MCF 10A (cell line): ENCODE data around the gene OR5B3. TPM values are rescaled to one million over a fixed set of nuclear protein-coding genes. Genes with fewer than 3 reads are reported as not detected.
A peak's percentile ranks its signal among the peaks of the same experiment; 100 is the strongest.

Experiments used
- BruUV-seq: library from RNA; stranded (reverse); fragments of 400-500 nt; replicated peaks from 2 replicates; lab custom pipeline; 2021; lab: Mats Ljungman, UMichigan
- CTCF ChIA-PET: fragments of 300-600 bp; sonication (Branson Sonifier 250); formaldehyde crosslinking; extraction: SDS; loops from one replicate; lab custom pipeline; 2021; ENCODE audit warnings: antibody characterized with exemption, inconsistent platforms; lab: Yijun Ruan, JAX
- POLR2A ChIA-PET: fragments of 300-600, 350-650 bp; sonication (Branson Sonifier 250); formaldehyde crosslinking; extraction: SDS; loops from one replicate; lab custom pipeline; 2020; ENCODE audit warnings: antibody characterized with exemption, inconsistent platforms; lab: Yijun Ruan, JAX
- DNase-seq: peaks from one replicate; pipeline ENCODE4 v3.0.0-alpha.2; 2018; ENCODE audit not compliant: unreplicated experiment
- H3K27ac Mint-ChIP-seq: one replicate; pipeline ENCODE4 v1.8.0; 2022; ENCODE audit warnings: mild to moderate bottlenecking, low read depth, mixed read lengths; ENCODE audit not compliant: unreplicated experiment
- H3K27me3 Mint-ChIP-seq: one replicate; pipeline ENCODE4 v1.8.0; 2022; ENCODE audit warnings: mixed read lengths; ENCODE audit not compliant: insufficient read depth, unreplicated experiment
- H3K36me3 Mint-ChIP-seq: one replicate; pipeline ENCODE4 v1.8.0; 2022; ENCODE audit warnings: mild to moderate bottlenecking, moderate library complexity, mixed read lengths; ENCODE audit not compliant: insufficient read depth, unreplicated experiment
- H3K4me1 Mint-ChIP-seq: one replicate; pipeline ENCODE4 v1.8.0; 2022; ENCODE audit warnings: mixed read lengths; ENCODE audit not compliant: insufficient read depth, unreplicated experiment
- H3K4me3 Mint-ChIP-seq: one replicate; pipeline ENCODE4 v1.8.0; 2022; ENCODE audit warnings: mild to moderate bottlenecking, moderate library complexity, mixed read lengths; ENCODE audit not compliant: unreplicated experiment
- H3K9me3 Mint-ChIP-seq: one replicate; pipeline ENCODE4 v1.8.0; 2022; ENCODE audit warnings: mixed read lengths; ENCODE audit not compliant: unreplicated experiment
- intact Hi-C: fragments of 100-400 bp; cut with micrococcal nuclease; formaldehyde crosslinking; loops from 2 replicates; pipeline ENCODE4 v1.14.1; 2022
- total RNA-seq: library from RNA; stranded (reverse); gene quantifications from 2 replicates; pipeline ENCODE4 v1.2.3, GENCODE V29; 2022
- TF ChIP-seq, protein P1 (sequence below): fragments of 200-600 bp; IDR thresholded peaks from one replicate; pipeline ENCODE4 v1.8.0; 2022; ENCODE audit warnings: antibody characterized with exemption, mild to moderate bottlenecking; ENCODE audit not compliant: unreplicated experiment

The OR5B3 gene
- total RNA-seq, 1 experiment from 2014 or later = not detected

DNA sequence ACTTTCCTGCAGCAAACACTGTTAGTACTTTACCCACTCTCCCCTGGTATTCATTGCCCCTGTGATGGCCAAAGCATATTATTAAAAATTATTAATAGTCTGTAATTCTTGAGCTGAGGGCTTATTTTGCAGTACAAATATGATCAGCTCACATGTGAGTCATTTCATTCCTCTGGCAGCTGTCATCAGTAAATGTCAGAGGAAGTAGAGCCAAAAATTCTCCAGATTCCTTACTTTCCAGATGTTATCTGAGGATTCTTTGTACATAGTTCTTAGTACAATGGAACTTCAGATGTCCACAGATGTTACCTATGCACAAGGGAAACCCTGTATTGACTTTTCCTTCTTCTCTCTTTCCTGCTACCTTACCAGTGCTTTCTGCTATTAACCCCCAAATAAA lies 12.5 kb downstream of the OR5B3 start:
- peak; percentile 49 for DNase-seq
- H3K9me3 Mint-ChIP-seq = peaks cover 4% of the 10 kb centered on the region
- intact Hi-C loops = no loop called here
- TF ChIP-seq, protein P1, sequence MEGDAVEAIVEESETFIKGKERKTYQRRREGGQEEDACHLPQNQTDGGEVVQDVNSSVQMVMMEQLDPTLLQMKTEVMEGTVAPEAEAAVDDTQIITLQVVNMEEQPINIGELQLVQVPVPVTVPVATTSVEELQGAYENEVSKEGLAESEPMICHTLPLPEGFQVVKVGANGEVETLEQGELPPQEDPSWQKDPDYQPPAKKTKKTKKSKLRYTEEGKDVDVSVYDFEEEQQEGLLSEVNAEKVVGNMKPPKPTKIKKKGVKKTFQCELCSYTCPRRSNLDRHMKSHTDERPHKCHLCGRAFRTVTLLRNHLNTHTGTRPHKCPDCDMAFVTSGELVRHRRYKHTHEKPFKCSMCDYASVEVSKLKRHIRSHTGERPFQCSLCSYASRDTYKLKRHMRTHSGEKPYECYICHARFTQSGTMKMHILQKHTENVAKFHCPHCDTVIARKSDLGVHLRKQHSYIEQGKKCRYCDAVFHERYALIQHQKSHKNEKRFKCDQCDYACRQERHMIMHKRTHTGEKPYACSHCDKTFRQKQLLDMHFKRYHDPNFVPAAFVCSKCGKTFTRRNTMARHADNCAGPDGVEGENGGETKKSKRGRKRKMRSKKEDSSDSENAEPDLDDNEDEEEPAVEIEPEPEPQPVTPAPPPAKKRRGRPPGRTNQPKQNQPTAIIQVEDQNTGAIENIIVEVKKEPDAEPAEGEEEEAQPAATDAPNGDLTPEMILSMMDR = no peak
- no peaks in the 10 kb centered on the region for H3K36me3 Mint-ChIP-seq
- no TSS peak for BruUV-seq
- H3K4me3 Mint-ChIP-seq = no peak overlapping the region
- ChIA-PET POLR2A (interaction anchor here (0.9 kb wide), 1 partner anchor 25 kb away, joined by 3 read pairs; no protein-coding TSS in a partner anchor), CTCF (no interaction called here)
- H3K4me1 Mint-ChIP-seq = peaks cover 10% of the 10 kb centered on the region
- H3K27ac Mint-ChIP-seq = no peak overlapping the region
- H3K27me3 Mint-ChIP-seq = no peaks in the 10 kb centered on the region

DNA sequence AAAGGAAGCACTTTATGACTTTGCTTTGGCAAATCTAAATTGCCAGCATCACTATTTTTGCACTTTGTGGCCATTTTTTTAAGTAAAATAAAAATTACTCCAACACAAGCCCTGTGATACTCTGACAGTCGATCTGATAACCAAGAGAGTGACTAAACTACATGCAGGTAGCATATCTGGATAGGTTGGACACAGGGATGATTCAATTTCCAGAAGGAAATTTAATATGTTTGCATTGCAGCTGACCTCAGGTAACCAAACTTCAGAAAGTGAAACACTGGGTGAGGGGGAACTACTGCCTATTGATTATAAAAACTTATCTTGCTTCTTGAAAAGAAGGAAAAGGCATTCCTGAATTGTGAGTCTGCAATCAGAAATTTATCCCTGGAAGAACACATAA lies 13.9 kb downstream of the OR5B3 start:
- POLR2A ChIA-PET = no interaction called here
- intact Hi-C loops = no loop called here
- no TSS peak for BruUV-seq
- CTCF ChIA-PET = no interaction called here
- no peak for DNase-seq
- Mint-ChIP-seq H3K4me1 (peaks cover 10% of the 10 kb centered on the region), H3K27me3 (no peaks in the 10 kb centered on the region), H3K4me3 (no peak overlapping the region), H3K36me3 (no peaks in the 10 kb centered on the region), H3K9me3 (peaks cover 4% of the 10 kb centered on the region), H3K27ac (no peak overlapping the region)
- TF ChIP-seq, protein P1 = no peak

DNA sequence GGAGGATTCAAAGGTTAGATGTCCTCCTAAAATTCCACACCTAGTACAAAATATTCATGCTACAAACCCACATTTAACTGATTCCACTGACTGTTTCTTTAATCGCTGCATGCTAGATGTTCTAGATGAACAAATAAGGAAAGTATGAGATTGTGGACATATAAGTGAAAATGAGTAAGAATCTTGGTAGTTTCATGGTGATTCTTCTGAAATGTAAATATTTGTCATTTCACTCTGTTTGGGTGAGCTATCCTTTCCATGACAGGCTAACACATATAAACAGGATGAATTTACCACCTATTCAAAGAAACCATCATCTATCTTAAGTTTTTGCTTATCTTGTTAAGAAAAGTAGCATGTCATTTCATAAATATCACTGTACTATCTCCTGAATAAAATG lies 14.8 kb downstream of the OR5B3 start:
- intact Hi-C loops = no loop called here
- DNase-seq = no peak
- Mint-ChIP-seq H3K36me3 (no peaks in the 10 kb centered on the region), H3K27ac (no peak overlapping the region), H3K9me3 (peaks cover 4% of the 10 kb centered on the region), H3K4me1 (peaks cover 10% of the 10 kb centered on the region), H3K27me3 (no peaks in the 10 kb centered on the region), H3K4me3 (no peak overlapping the region)
- TF ChIP-seq, protein P1 = no peak
- CTCF ChIA-PET = no interaction called here
- POLR2A ChIA-PET = no interaction called here
- no TSS peak for BruUV-seq

DNA sequence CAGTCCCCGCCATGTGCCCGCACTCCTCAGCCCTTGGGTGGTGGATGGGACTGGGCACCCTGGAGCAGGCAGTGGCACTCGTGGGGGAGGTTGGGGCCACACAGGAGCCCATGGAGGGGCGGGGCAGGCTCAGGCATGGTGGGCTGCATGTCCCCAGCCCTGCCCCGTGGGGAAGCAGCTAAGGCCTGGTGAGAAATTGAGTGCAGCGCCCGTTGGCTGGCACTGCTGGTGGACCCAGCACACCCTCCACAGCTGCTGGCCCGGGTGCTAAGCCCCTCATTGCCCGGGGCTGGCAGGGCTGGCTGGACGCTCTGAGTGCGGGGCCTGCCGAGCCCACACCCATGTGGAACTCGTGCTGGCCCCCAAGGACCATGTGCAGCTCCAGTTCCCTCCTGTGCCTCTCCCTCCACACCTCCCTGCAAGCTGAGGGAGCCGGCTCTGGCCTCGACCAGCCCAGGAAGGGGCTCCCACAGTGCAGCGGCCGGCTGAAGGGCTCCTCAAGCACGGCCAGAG lies 16.1 kb downstream of the OR5B3 start:
- TF ChIP-seq, protein P1 = no peak
- no peak for DNase-seq
- peaks cover 10% of the 10 kb centered on the region for H3K4me1 Mint-ChIP-seq
- no peaks in the 10 kb centered on the region for H3K27me3 Mint-ChIP-seq
- peaks cover 4% of the 10 kb centered on the region for H3K9me3 Mint-ChIP-seq
- intact Hi-C loops = no loop called here
- no peaks in the 10 kb centered on the region for H3K36me3 Mint-ChIP-seq
- no TSS peak for BruUV-seq
- no peak overlapping the region for H3K27ac Mint-ChIP-seq
- POLR2A ChIA-PET = no interaction called here
- CTCF ChIA-PET = no interaction called here
- no peak overlapping the region for H3K4me3 Mint-ChIP-seq
